Neural crest cell (in vitro differentiated cells): ENCODE results near the gene ARHGAP26. TPM values are rescaled to one million over a fixed set of nuclear protein-coding genes. Genes with fewer than 3 reads are reported as not detected.

Source experiments
- DNase-seq: peaks from one replicate; pipeline ENCODE4 v3.0.0; 2021; ENCODE audit warnings: low read depth, mixed read lengths, low spot score
- H3K27ac Mint-ChIP-seq: one replicate; pipeline ENCODE4 v1.8.0; 2021; ENCODE audit warnings: mild to moderate bottlenecking, mixed read lengths; ENCODE audit not compliant: unreplicated experiment
- H3K27me3 Mint-ChIP-seq: 2 replicates; pipeline ENCODE4 v1.8.0; 2021; ENCODE audit warnings: low read depth, mild to moderate bottlenecking, mixed read lengths
- H3K36me3 Mint-ChIP-seq: 2 replicates; pipeline ENCODE4 v1.8.0; 2021; ENCODE audit warnings: low read depth, mild to moderate bottlenecking, mixed read lengths
- H3K4me1 Mint-ChIP-seq: 2 replicates; pipeline ENCODE4 v1.8.0; 2021; ENCODE audit warnings: mixed read lengths
- H3K4me3 Mint-ChIP-seq: one replicate; pipeline ENCODE4 v1.8.0; 2021; ENCODE audit warnings: mild to moderate bottlenecking, mixed read lengths
- H3K9me3 Mint-ChIP-seq: 2 replicates; pipeline ENCODE4 v1.8.0; 2021; ENCODE audit warnings: mixed read lengths
- CTCF ChIP-seq: fragments of 200-600 bp; sonication (generic); conservative IDR thresholded peaks from 2 replicates; pipeline ENCODE4 v1.5.0; 2021; ENCODE audit warnings: antibody characterized with exemption, mild to moderate bottlenecking
- total RNA-seq: library from RNA; stranded (reverse); gene quantifications from 2 replicates; pipeline ENCODE4 v1.2.1, GENCODE V29; 2021

The ARHGAP26 gene
- total RNA-seq, 1 donor from 2014 or later, result 5.5 TPM

GRCh38 chr5:143068712-143069111 is 298.5 kb downstream of the ARHGAP26 start:
- H3K9me3 Mint-ChIP-seq, result peaks cover 7% of the 10 kb centered on the region
- DNase-seq, result no peak
- peaks cover 15% of the 10 kb centered on the region for H3K4me1 Mint-ChIP-seq
- no peak overlapping the region for H3K4me3 Mint-ChIP-seq
- no peaks in the 10 kb centered on the region for H3K27me3 Mint-ChIP-seq
- no peak for TF ChIP-seq CTCF
- H3K27ac Mint-ChIP-seq, result no peak overlapping the region
- H3K36me3 Mint-ChIP-seq, result peaks cover 10% of the 10 kb centered on the region

- Mint-ChIP-seq H3K27me3 (no peaks in the 10 kb centered on the region), H3K4me3 (no peak overlapping the region), H3K27ac (no peak overlapping the region), H3K9me3 (peaks cover 7% of the 10 kb centered on the region), H3K4me1 (peaks cover 21% of the 10 kb centered on the region), H3K36me3 (peaks cover 10% of the 10 kb centered on the region)
- TF ChIP-seq CTCF, result no peak
- DNase-seq, result no peak
These were observed 301.8 kb downstream of the ARHGAP26 start for GRCh38 chr5:143071927-143072326.

DNA sequence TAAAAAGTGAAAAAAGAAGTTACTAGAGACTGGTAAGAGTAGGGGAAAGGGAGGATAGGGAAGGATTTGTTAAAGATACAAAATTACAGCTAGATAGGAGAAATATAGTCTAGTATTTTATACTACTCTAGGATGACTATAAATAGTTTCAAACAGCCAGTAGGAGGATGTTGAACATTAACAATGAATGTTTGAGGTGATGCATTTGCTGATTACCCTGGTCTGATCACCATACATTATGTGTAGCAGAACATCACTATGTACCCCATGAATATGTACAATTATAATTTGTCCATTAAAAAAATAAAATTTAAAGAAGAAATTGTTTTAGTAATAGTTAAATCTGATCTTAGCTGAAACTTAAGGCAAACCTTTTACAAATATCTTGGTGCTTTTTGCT is 302.6 kb downstream of the ARHGAP26 start:
- no peak overlapping the region for H3K4me3 Mint-ChIP-seq
- peaks cover 10% of the 10 kb centered on the region for H3K36me3 Mint-ChIP-seq
- no peak for TF ChIP-seq CTCF
- DNase-seq, result no peak
- no peaks in the 10 kb centered on the region for H3K27me3 Mint-ChIP-seq
- H3K9me3 Mint-ChIP-seq, result peaks cover 7% of the 10 kb centered on the region
- H3K4me1 Mint-ChIP-seq, result peaks cover 15% of the 10 kb centered on the region
- H3K27ac Mint-ChIP-seq, result no peak overlapping the region

DNA sequence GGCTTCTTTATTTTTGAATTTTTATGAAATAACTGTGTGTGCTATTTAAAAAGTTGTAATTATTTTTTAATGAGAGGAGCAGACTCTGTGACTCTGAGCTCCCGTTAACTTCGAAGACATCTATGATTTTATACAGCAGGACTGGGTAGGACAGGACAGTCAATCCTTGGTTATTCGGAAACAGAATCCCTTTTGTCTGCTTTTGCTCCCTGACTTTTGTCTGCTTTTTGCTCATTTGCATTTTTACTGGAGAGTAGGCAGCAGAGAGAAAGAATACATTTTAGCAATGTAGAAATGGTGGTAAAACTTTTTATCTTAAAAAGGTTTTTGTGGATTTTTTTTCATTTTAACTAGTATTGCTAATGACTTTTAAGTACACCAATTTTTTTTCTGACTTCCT is 303.6 kb downstream of the ARHGAP26 start:
- no peak overlapping the region for H3K4me3 Mint-ChIP-seq
- H3K9me3 Mint-ChIP-seq, result peaks cover 7% of the 10 kb centered on the region

GRCh38 chr5:143074414-143074996 is 304.3 kb downstream of the ARHGAP26 start:
- Mint-ChIP-seq H3K4me3 (no peak overlapping the region), H3K4me1 (peaks cover 15% of the 10 kb centered on the region), H3K36me3 (peaks cover 10% of the 10 kb centered on the region), H3K27ac (no peak overlapping the region), H3K9me3 (peaks cover 7% of the 10 kb centered on the region), H3K27me3 (no peaks in the 10 kb centered on the region)
- no peak for TF ChIP-seq CTCF
- no peak for DNase-seq

More for the DNA sequence above, 303.6 kb downstream of the ARHGAP26 start:
- DNase-seq, result no peak
- peaks cover 10% of the 10 kb centered on the region for H3K36me3 Mint-ChIP-seq
- no peaks in the 10 kb centered on the region for H3K27me3 Mint-ChIP-seq
- peaks cover 15% of the 10 kb centered on the region for H3K4me1 Mint-ChIP-seq
- H3K27ac Mint-ChIP-seq, result no peak overlapping the region
- TF ChIP-seq CTCF, result no peak
